IPS-NIHi7 (cell line): ENCODE results near the gene GLT1D1.
"Not testable (repeated sequence)": the region's sequence is repeated elsewhere in the genome, so short reads cannot be mapped to it uniquely, and the experiment has no call there.

Experiments used
- DNase-seq: peaks from one replicate; pipeline ENCODE4 v3.0.0; 2012; ENCODE audit warnings: mixed read lengths; ENCODE audit errors: extremely low spot score

GLT1D1 gene

GRCh38 chr12:128852885-128853599 is at the start of gene GLT1D1:
TSS of gene GLT1D1 (plus strand) at chr12:128853478. CDS start at chr12:128853582, 104 bp downstream.
- no peak for DNase-seq

- no peak for DNase-seq
These were observed 49.5 kb upstream of the GLT1D1 start for GRCh38 chr12:128803788-128804187.

DNA sequence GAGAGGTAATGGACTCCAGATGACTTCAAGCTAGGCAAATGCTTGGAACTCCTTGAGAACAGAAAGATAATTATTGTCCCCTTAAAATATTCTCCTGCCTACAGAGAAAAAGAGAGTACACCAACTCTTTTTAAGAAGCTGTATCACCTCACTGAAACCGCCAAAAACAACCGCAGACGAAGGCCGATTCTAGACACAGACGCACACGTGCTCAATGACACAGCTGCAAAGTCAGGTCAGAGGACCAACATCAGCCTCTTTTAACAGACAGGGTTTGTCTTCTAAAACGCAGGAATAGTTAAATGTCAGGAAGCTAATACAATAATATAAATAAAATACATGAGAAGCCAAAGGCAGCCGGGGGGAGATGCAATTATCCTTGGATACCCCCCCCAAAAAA is 48.5 kb upstream of the GLT1D1 start:
- no peak for DNase-seq

GRCh38 chr12:128805406-128805805 is 47.9 kb upstream of the GLT1D1 start:
- not testable (repeated sequence) for DNase-seq

- DNase-seq = no peak
These were observed 46.7 kb upstream of the GLT1D1 start for GRCh38 chr12:128806573-128806972.

DNA sequence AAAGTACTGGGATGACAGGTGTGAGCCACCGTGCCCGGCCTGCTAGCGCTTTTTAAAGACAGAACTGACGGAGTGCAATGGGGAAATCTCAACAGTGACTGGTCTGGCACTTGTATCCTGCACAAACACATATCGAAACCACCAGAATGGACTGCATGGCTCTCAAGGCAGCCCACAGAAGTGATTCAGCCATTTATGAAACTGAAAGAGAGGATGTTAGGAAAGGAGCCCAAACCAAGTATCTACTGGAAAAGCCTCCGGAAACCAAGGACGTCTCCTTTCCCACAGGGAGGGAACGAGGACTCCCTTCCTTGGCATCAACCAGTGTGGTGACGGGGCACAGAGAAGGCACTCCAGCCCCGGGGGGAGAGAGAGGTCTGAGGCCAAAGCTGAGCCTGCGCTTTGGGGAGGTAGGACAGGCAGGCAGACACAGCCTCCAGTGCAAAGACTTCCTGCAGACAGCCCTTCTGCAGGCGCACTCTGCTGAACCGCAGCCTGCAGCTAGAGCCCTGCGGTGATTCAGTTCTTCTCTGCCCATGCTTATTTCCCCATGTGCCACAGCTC is 46.0 kb upstream of the GLT1D1 start:
- no peak for DNase-seq

DNA sequence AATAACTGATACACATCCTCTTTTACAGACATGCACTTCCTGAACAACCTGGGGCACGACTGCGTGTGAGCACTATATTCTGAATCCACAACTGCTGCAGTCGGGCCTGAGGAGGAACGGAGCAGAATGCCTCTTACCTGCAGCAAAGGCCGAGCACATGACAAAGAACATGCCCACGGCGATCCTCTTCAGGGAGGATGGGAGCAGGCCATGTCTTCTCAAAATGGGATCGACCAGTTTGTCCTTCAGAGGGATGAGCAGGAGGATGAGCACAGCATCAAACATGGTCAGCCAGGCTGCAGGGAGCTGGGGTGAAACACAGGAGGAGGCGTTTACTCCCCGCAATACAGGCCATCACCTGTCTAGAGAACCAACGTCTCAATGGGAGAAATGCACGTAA is 44.6 kb upstream of the GLT1D1 start:
- DNase-seq = no peak

DNA sequence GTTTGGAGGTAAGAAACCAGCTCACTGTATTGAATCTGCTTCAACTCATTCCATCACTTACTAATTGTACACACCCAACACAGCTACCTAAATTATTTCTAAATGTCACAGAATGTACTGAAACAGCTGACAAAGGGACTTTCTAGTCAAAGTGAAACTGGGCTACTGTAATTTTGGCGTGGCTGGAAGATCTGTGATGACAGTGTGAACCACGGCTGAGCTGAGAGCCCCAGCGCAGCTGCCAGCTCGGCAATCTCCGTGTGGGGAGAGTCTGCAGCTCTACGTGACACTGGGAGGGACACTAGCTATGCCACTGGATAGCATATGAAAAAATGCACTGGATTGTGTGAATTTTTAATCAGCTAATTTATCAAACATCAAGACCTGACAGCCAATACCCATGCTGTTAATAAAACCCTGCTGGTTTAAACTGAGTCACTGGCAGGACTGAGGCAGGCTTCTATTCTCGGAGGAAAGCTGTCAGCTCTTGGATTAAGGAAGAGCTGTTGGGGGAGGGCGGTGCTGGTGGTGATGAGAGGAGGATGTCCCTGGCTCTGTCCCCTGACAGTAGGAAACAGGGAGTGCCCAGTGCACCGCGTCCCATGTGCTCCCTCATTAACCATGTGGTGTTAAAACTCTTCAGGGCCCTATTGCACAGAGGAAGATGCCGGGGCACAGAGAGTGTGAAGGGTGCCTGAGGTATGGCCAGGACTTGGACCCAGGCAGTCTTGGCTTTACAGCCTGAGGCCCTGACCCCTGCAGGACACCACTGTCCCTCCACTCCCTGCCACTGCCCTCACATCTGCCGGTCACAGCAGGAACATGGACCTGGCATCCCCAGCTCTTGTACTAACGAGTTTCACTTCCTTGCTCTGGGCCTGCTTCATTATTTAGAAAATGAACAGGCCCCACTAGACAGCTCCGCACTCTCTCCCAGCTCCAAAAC is 42.8 kb upstream of the GLT1D1 start:
- DNase-seq = no peak

- DNase-seq = no peak
These were observed 41.5 kb upstream of the GLT1D1 start for GRCh38 chr12:128811806-128812205.

DNA sequence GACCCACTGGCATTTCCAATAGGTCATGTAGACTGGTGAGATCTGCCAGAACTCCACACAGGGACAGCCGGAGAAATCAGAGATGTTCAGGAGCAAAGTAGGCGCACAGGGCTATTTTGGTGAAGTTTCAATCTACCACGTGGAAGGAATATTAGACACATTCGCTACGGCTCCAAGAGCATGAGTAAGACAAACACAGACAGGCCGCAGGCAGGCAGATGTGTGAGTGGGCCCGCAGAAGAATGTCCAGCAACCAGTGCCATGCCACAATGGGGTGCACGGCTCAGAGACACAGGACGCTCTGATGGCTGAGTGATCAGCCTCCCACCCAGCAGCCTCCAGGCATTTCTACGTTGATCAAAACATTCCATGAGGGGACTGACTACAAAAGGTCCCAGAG is 39.9 kb upstream of the GLT1D1 start:
- DNase-seq = no peak

DNA sequence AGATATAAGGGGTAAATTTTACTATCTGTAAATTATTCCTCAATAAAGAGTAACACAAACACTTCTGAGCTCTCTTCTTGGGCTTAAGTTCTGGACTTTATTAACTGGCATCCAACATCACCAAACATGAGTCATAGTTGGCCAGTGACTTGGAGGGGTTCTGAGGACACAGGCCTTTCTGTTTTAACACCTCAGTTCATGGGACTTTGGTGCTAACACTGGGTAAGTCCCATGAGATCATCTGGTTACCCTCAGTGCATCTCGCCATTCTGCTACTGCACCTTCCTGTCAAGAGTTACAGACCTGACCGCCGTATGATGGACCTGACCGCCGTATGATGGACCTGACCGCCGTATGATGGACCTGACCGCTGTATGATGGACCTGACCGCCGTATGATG is 39.4 kb upstream of the GLT1D1 start:
- no peak for DNase-seq

- no peak for DNase-seq
These were observed 38.6 kb upstream of the GLT1D1 start for GRCh38 chr12:128814411-128815261.

DNA sequence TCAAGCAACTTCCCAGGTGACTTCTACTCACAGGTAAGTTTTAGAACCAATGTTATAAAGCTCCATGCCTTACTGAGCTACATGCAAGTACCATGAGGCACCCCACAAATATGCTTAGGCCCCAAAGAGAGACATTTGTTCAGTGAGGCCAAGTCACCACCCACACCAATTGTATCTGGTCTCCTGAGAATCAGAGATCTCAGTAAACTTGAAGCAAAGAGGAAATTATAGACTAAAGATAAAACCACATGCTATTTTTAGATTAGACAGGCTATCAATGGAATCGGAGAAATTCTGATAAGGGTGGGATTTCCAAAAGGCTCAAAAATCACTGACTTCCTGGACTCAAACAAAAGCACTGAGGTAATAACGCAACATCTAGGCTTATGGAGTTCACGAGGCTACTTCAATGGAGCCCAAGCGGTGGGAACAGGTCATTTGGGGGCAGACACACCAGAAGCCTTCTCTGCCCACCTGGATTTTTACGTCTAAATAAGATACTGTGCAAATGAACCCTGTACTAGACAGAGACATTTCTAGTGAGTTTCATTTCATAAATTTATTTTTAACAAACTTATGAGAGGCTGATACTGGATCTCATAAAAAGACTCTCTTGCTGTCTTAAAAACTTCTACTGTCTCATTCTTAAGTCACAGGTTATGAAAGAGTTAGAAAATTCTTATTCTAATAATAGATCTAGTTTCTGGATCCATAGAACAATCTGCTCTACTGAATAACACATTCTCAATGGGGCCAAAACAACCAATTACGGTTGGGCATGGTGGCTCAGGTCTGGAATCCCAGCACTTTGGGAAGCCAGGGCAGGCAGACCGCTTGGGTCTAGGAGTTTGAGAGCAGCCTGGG is 37.3 kb upstream of the GLT1D1 start:
- no peak for DNase-seq

- DNase-seq = no peak
These were observed 36.7 kb upstream of the GLT1D1 start for GRCh38 chr12:128816643-128816920.

- no peak for DNase-seq
These were observed 35.9 kb upstream of the GLT1D1 start for GRCh38 chr12:128817111-128818015.

- DNase-seq = no peak
These were observed 34.9 kb upstream of the GLT1D1 start for GRCh38 chr12:128818065-128819022.

DNA sequence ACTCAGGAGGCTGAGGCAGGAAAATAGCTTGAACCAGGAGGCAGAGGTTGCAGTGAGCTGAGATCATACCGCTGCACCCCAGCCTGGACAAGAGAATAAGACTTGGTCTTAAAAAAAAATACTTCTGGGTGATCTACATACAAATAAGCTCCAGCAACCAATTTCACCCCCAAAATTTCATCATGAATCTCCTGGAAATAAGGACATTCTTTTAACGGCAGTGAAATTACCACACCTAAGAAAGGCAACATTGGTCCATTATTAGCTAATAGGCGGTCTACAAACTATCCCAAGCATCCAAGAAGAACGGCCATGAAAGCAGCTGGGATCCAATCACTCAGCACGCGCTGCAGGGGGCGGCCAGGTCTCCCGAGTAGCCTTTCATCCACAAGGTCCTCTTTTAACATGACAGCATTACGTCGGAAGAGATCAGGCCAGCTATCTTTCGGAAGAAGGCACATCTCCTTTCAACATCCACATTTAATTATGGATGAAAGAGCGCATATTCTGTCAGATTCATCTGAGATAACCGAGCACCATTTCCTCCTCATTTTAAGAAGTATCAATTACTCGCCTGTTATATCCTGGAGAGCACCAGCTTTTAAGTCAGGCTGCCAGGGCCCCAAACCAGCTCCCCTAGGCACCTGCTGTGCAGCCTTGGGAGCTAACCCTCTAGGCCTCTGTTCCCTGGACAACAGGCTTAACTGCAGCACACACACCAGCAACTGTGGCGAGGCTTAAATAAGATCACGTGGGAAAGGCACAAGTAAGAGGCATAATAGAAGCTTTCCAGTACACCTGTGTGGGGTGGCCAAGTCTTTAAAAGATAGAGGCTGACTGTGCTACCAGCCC is 33.8 kb upstream of the GLT1D1 start:
- DNase-seq = no peak

DNA sequence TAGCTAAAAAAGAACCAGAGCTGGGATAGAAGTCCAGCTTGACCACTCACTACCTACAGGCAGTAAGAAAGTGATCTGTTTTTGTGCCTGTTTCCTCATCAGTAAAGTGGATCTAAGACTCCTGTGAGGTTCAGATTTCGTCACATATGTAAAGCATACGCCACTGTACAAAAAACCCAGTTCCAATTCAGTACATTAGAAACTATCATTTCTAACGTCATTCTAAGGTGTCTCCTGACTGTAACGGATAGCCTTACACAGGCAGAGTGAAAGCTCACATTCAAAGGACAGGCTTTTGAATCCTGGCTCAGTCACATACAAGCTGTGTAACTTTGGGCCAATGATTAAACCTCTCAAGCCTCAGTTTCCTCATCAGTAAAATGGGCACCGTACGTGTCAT is 33.0 kb upstream of the GLT1D1 start:
- DNase-seq = no peak
